ENCODE measurements around the gene RNF168.
"Not testable (repeated sequence)": the region's sequence is repeated elsewhere in the genome, so short reads cannot be mapped to it uniquely, and the experiment has no call there.

Gene RNF168

GRCh38 chr3:196421668-196422067 lies 81.9 kb downstream of the RNF168 start:
- H3K4me3 ChIP-seq (ENCODE audit: low read depth, low read length); DNase-seq (ENCODE audit: low read depth): not testable (repeated sequence)

DNA sequence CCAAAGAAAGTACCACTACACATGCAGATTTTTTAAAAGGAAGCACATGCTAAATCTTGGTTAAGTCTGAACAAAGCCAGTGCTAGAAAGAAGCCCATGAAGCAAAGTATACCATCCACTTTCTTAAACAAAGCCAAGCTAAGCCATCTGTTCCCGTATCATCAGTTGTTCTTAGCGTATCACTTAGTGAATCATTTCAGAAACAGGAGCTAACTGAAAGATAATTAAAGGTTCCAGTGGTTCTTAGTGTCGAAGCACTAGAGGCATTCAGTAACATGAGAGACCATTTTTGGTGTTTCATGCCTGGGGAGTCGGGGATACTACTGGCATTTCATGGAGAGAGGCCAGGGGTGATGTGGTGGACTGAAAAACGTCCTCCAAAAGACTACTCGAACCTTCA lies 84.2 kb downstream of the RNF168 start:
- no peak for DNase-seq (ENCODE audit: low read depth)
- no peak overlapping the region for H3K4me3 ChIP-seq (ENCODE audit: low read depth, low read length)
